ENCODE results near the gene LOXL3. TPM values are rescaled to one million over a fixed set of nuclear protein-coding genes. Genes with fewer than 3 reads are reported as not detected.
A peak's percentile ranks its signal among the peaks of the same experiment; 100 is the strongest.

The LOXL3 gene
- total RNA-seq, 2 donors from 2014 or later: 0.20 to 1.5 TPM

DNA sequence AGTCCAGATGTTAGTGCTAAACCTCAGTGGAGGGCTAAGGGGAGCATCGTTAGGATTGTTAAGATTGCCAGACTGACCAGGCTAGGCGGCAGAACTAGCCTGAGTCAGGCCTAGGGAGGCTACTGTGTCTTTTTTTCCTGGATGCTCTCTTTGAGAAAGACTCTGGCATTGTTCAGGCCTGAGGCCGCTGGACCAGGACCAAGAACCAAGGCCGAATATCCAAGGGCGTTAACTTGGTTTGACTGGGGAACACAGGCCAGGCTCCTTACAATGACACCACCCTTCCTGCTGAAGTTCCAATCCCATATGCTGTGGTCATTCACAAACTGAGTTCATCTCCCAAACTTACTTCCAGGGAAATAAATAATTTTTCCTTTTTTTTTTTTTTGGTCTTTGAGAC, 13.5 kb downstream of the LOXL3 start:
- H3K36me3 Mint-ChIP-seq: no peaks in the 10 kb centered on the region
- no peaks in the 10 kb centered on the region for H3K9me3 Mint-ChIP-seq
- ATAC-seq: no peak
- DNase-seq (ENCODE audit: low spot score in 2 of 2): no peak
- no peak overlapping the region for H3K27ac Mint-ChIP-seq

DNA sequence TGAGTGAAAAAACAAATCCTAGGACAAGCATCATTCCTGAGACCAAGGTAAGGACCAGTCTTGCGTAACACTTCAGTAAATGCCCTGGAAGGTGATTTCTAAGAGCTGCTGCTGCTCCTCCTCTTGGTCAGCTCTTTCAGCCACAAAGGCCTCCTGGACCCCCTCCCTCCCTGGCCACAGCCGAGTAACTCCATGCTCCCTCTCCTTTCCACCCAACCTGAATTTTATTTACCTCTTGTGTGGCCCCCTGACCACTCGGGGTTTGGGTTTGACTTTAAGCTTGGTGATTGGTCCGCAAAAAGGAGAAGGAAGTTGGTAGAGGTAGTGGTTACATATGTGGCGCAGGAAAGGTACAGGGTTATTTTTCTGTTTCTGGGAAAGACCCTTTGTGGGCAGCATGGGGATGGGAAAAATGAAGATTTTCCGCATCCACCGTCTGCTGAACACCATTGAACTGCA, 14.8 kb downstream of the LOXL3 start:
- Mint-ChIP-seq H3K9me3 (no peaks in the 10 kb centered on the region), H3K36me3 (no peaks in the 10 kb centered on the region), H3K27ac (no peak overlapping the region)
- DNase-seq (ENCODE audit: low spot score in 2 of 2) (no peak), ATAC-seq (no peak)

DNA sequence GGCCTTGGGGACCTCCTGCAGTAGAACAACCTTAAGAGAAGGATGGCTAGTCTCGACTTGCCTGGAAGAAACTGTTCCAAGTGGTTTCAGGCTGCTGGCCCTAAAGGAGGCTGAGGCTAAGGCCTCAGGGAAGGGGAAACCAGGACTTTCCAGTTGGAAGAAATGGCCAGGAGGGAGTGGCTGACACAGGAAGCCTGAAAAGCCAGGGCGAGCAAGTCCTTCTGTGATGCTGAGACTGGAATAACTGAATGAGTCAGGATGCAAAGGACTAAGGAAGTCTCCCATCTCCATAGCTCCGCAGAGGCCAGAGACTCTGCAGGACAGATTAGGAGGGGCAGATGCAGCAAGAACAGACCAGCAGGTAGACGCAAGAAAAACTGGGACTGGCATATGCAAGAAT, 16.6 kb downstream of the LOXL3 start:
- no peak for DNase-seq (ENCODE audit: low spot score in 2 of 2)
- H3K36me3 Mint-ChIP-seq: peaks cover 0 to 6% of the 10 kb centered on the region in 2 donors
- H3K9me3 Mint-ChIP-seq: no peaks in the 10 kb centered on the region
- ATAC-seq: no peak
- no peak overlapping the region for H3K27ac Mint-ChIP-seq

DNA sequence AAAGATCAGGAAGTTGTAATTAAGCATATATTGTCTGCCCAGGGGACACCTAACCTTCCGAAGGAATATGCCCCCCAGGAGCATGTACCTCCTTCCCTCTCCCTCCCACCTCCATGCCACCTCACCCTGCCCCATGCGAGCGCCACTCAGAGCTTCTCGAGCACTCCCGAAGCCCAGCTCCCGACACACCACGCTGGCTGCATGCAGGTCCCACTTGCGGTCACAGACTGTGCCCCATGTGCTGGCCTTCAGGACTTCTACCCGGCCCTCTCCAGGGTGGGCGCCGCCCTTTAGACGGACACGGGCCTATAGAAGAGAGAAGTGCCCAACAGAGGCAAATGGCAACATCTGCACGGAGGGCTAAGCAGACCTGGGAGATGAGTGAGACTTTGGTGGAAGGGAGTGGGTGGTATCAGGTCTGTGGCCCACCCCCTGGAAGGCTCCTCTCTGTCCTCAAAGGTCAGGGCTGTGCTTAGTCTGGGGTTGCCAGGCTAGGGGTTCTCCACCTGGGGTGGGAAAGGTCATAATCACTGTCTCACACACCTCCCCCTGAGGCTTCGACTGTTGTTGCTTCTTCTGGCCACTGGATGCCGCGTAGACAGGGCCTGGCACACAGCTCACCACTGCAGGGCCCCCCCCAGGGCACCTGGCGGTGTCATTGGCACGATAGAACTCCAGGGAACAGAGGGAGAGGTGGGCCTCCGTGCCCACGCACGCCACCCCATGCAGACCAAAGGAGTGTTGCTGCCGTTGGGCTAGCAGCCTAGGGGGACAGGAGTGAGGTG, 17.4 kb downstream of the LOXL3 start:
- DNase-seq (ENCODE audit: low spot score in 2 of 2) (no peak), ATAC-seq (peak in 1 of 2 donors; percentile 19)
- no peaks in the 10 kb centered on the region for H3K9me3 Mint-ChIP-seq
- peaks cover 0 to 10% of the 10 kb centered on the region in 2 donors for H3K36me3 Mint-ChIP-seq
- H3K27ac Mint-ChIP-seq: no peak overlapping the region

DNA sequence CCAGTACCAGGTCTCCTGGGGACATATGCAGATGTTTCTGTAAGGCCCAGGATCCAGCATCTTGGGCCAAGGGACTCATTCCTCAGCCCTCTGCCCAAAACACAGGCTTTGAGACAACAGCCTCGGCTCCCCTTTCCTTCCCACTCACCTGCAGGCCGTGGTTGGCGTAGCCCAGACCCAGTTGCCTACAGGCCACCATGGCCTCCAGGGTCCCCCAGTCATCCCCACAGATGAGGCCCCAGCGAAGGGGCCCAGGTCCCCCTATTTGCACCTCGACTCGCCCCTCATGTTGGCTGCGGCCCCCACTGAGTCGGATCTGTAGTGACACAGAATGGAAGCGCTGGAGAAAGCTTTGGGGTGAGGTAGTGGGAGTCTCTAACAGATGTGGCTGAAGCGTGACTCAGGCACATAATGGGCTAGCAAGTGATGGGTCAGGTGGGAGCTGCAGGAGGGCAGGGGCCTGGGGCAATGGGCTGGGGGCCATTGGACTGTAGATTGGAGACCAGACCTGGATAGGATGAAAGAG, 18.2 kb downstream of the LOXL3 start:
- peak overlapping the region in 1 of 2 donors; percentile 31 for H3K27ac Mint-ChIP-seq
- DNase-seq (ENCODE audit: low spot score in 2 of 2) (no peak), ATAC-seq (no peak)
- no peaks in the 10 kb centered on the region for H3K9me3 Mint-ChIP-seq
- peaks cover 6 to 14% of the 10 kb centered on the region in 2 donors for H3K36me3 Mint-ChIP-seq

DNA sequence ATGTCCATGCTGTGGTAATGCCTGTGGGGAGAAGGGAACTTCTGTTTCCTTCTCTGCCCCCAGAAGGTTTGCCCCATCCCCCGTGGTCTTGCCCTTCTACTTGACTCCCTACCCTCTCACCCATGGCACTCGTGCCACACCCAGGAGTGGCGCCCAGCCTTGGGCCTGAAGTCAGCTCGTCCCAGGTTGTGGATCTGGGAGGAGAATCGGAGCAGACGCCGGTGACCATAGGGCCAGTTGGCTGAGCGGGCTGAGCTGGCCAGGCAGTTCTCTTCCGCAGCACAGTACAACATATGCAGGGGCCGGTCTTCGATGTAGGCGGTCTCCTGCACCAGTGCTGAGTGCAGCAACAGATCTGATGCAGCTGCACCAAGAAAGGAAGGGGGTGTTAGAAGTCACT, 19.3 kb downstream of the LOXL3 start:
- H3K27ac Mint-ChIP-seq: peak overlapping the region in 1 of 2 donors; percentile 30

DNA sequence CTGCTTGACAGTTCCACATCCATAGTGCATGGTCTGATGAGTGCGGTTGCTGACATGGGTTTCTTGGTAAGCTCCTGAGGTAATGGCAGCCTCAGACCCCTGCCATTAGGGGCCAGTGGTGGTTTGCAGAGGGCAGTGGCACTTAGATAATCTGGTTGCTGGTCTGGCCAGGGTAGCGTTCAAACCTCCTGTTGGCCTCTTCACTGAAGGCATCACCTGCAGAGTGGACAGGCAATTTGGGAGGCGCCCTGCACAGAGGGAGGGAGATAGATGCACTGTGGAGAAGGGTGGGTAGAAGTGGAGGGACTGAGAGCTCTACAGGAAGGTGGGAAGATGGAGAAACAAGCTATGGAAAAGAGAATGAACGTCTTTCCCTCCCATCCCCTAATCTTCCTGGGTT, 20.3 kb downstream of the LOXL3 start:
- H3K27ac Mint-ChIP-seq: peak overlapping the region in 1 of 2 donors; percentile 11
- no peaks in the 10 kb centered on the region for H3K9me3 Mint-ChIP-seq
- peaks cover 17 to 30% of the 10 kb centered on the region in 2 donors for H3K36me3 Mint-ChIP-seq
- ATAC-seq (no peak), DNase-seq (ENCODE audit: low spot score in 2 of 2) (no peak)

More for the DNA sequence above, 19.3 kb downstream of the LOXL3 start:
- Mint-ChIP-seq H3K9me3 (no peaks in the 10 kb centered on the region), H3K36me3 (peaks cover 8 to 20% of the 10 kb centered on the region in 2 donors)
- DNase-seq (ENCODE audit: low spot score in 2 of 2) (no peak), ATAC-seq (no peak)

DNA sequence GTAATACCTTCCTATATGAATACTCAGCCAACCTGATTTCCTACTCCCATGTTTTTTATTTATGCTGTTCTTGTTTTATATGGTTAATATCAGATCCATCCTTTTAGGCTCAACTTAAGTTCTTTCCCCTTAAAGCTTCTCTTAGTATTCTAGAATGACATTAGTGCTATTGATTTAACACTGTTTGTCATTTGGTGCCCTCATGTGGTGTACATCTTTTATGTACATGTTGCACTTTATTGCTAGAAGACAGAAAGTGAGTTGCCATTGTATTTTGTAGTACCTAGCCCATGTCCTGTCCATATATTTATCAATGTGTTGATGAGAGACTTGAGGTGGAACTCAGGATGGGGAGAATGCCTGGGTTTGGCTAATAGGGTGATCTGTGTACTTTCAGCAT, 21.5 kb downstream of the LOXL3 start:
- peak overlapping the region in 1 of 2 donors; percentile 98 for H3K27ac Mint-ChIP-seq
- no peaks in the 10 kb centered on the region for H3K9me3 Mint-ChIP-seq
- H3K36me3 Mint-ChIP-seq: peaks cover 30 to 39% of the 10 kb centered on the region in 2 donors
- no peak for ATAC-seq
- no peak for DNase-seq (ENCODE audit: low spot score in 2 of 2)

DNA sequence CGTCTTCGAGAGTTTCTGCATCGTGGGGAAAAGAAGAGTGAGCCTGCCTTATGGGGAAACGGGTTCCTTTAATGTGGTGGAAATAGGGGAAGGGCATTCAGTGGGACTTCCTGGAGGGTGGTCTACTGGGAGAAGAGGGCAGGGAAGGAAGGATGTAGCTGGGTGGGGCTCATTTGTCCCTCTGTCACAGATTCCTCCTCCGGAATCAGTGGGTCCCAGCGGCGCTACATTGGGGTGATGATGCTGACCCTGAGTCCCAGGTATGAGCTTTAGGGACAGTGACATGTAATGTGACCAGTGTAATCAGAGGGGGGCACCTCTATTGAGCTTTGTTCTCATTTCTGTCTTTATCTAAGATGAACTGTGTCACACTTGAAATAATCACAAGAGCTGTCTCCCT, 22.1 kb downstream of the LOXL3 start:
- Mint-ChIP-seq H3K9me3 (no peaks in the 10 kb centered on the region), H3K27ac (peak overlapping the region; percentile 34 to 98), H3K36me3 (peaks cover 35 to 42% of the 10 kb centered on the region in 2 donors)
- ATAC-seq: no peak
- no peak for DNase-seq (ENCODE audit: low spot score in 2 of 2)

DNA sequence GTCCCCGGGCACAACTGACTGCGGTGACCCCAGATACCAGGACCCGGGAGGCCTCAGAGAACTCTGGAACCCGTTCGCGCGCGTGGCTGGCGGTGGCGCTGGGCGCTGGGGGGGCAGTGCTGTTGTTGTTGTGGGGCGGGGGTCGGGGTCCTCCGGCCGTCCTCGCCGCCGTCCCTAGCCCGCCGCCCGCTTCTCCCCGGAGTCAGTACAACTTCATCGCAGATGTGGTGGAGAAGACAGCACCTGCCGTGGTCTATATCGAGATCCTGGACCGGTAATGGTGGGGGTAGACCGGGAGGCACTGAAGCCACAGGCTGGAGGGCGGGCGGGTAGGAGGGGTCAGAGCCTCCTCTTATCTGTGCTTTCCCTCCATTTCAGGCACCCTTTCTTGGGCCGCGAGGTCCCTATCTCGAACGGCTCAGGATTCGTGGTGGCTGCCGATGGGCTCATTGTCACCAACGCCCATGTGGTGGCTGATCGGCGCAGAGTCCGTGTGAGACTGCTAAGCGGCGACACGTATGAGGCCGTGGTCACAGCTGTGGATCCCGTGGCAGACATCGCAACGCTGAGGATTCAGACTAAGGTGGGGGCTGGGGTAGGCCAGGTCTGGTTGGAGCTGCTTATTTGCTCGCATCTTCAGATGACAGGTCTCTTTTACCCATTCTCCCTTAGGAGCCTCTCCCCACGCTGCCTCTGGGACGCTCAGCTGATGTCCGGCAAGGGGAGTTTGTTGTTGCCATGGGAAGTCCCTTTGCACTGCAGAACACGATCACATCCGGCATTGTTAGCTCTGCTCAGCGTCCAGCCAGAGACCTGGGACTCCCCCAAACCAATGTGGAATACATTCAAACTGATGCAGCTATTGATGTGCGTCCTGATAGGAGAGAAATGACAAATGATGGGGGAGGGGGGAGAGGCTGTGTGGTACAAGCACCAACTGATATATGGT, 23.2 kb downstream of the LOXL3 start:
- Mint-ChIP-seq H3K9me3 (no peaks in the 10 kb centered on the region), H3K36me3 (peaks cover 44 to 48% of the 10 kb centered on the region in 2 donors), H3K27ac (peak overlapping the region; percentile 6 to 98)
- DNase-seq (ENCODE audit: low spot score in 2 of 2): peak; percentile 40 to 87
- ATAC-seq: peak; percentile 23 to 77

DNA sequence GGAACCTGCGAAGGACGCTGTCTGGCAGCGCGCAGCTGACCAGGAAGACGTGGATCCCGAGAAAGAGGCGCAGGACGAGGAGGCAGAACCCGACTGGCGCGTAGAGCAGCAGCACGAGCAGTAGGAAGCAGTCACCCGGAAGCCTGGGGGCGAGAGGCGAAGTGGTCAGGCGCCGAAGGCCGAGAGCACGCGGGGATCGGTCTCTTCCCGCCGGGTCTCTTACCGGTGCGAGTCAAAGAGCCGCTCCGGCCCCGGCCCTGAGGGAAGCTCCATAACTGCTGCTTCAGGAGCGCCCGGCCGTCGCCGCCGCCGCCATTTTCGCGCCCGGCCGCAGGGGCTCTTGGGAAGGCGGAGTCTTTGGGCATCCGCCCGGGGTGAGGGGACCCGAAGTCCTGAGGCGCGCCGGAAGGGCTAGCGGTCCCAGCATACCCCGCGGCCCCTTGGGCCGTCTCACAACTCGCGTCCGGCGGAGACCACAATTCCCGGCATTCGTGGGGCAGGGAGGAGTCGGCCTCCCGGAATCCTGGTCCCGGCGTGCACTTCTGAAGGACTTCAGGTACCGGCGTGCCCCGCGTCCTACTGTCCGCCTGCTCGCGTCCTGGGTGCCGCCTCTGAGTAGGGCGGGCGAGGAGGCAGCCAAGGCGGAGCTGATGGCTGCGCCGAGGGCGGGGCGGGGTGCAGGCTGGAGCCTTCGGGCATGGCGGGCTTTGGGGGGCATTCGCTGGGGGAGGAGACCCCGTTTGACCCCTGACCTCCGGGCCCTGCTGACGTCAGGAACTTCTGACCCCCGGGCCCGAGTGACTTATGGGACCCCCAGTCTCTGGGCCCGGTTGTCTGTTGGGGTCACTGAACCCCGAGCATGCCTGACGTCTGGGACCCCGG, 24.1 kb downstream of the LOXL3 start, which contains the start of the genes AUP1 and HTRA2:
Gene AUP1, minus strand, starts transcription at position 350 of the 882 bp plus-strand sequence. Its CDS starts 77 bp downstream, at position 273.
Gene HTRA2, plus strand, starts transcription at position 577 of the 882 bp plus-strand sequence. Its CDS starts 74 bp downstream, at position 651.
- H3K27ac Mint-ChIP-seq: peak within 1 kb of the TSS; percentile 98
- no peaks in the 10 kb centered on the region for H3K9me3 Mint-ChIP-seq
- DNase-seq (ENCODE audit: low spot score in 2 of 2) (peak; percentile 82 to 87), ATAC-seq (peak; percentile 47 to 90)
- peaks cover 44 to 48% of the 10 kb centered on the region in 2 donors for H3K36me3 Mint-ChIP-seq

DNA sequence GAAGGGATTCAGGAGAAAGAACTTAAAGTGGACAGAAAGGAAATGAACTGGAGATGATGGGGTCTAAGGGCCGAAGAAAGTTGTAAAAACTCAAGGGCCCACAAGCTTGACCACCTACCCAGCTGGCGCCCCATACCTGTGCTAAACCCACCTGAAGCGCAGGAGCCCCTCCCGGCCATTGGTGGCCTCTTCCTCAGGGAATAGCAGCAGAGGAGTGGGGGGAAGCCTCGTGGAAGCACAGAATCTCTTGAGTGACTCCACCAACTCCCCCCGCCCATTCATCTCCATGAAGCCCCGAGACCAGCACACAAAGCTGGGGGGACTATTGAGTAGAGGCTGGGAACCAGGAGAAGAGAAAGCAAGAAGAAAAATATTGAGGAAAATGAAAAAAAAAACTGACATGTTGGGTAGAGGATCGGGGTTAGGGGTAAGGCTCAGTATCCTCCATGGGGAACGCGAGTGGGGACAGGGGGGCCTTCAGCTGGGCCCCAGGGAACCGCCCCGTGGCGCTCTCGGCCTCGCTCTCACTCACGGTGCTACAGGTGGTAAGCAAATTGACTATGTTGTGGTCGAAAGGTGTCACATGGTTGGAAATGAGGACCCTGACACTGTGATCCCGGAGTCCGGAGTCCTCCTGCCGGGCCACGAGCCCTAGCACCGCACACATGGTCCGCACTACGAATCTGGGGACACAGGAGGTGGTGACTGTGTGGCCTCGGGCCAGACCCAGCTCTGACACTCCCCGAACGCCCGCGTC, 25.0 kb downstream of the LOXL3 start:
- Mint-ChIP-seq H3K9me3 (no peaks in the 10 kb centered on the region), H3K36me3 (peaks cover 44 to 48% of the 10 kb centered on the region in 2 donors), H3K27ac (peak overlapping the region; percentile 98)
- peak; percentile 8 to 24 for ATAC-seq
- DNase-seq (ENCODE audit: low spot score in 2 of 2): peak in 1 of 2 donors; percentile 63

DNA sequence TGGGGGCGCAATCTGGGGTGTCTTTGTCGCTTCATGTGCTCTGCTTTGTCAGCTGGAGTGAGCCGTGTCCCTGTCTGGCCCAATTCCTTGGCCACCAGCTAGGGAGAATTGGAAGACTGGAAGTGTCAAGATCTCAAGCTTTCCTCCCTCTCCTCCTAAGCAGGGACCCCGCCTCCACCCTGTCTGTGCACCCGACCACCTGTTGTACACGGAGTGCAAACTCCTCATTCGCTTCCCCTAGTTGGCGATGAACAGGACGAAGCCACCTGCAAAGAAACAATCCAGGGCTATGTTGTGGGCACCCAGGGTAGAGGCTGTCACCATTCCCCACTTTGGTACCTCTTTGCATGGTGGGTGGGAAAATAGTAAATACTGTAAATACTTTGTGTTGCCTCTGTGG, 26.0 kb downstream of the LOXL3 start:
- ATAC-seq (no peak), DNase-seq (ENCODE audit: low spot score in 2 of 2) (no peak)
- Mint-ChIP-seq H3K27ac (peak overlapping the region in 1 of 2 donors; percentile 98), H3K36me3 (peaks cover 44 to 48% of the 10 kb centered on the region in 2 donors), H3K9me3 (no peaks in the 10 kb centered on the region)

DNA sequence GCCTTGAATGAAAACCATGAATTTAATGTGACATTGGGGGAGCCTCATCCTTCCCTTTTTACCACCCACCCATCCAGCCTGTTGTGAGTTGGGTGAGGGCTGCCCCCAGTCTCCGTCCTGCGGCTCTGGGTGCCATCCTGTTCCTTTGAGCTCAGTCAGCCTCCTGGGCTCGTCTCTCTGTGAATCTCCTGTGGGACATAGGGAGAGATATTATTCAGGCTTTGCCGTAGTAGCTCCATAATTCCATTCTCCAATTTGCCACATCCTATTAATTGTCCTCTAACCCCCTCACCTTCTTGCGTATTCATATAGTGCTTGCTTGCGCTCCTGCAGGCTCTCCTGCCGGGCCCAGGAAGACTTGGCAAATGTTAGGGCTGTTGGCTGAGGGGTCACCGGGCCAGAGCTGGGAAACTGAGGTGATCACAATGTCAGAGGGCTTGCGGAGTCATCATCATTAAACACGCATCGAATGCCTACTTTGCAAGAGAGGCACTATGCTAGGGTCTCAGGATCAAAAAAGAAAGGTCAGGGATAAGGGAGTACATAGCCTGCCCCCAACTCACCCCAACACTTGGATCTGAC, 27.0 kb downstream of the LOXL3 start:
- no peak for DNase-seq (ENCODE audit: low spot score in 2 of 2)
- Mint-ChIP-seq H3K9me3 (no peaks in the 10 kb centered on the region), H3K27ac (peak overlapping the region; percentile 32 to 46), H3K36me3 (peaks cover 38 to 44% of the 10 kb centered on the region in 2 donors)
- no peak for ATAC-seq

Measured in activated naive CD4-positive, alpha-beta T cell treated with anti-CD3 and anti-CD28 coated beads, Interleukin-2, amount 50 U/mL, for 72 hours (primary cell).